ENCODE measurements around the gene TTLL12. TPM values are rescaled to one million over a fixed set of nuclear protein-coding genes. Genes with fewer than 3 reads are reported as not detected.

The TTLL12 gene
- total RNA-seq, 1 donor from 2014 or later = 31.4 TPM

- no peak for DNase-seq
Measured at GRCh38 chr22:43126501-43127165, 60.3 kb downstream of the TTLL12 start.

GRCh38 chr22:43118953-43119458, 67.9 kb downstream of the TTLL12 start:
- no peak for DNase-seq

- no peak for DNase-seq
Measured at GRCh38 chr22:43118024-43118849, 68.7 kb downstream of the TTLL12 start.

- DNase-seq = no peak
Measured at GRCh38 chr22:43116932-43117331, 70.0 kb downstream of the TTLL12 start.

Other genes with a start within 250 kb of the TTLL12 start
- 19.2 TPM for gene PACSIN2, start 172.0 kb downstream of the TTLL12 start, total RNA-seq
- 46.9 TPM for gene TTLL1, start 97.7 kb downstream of the TTLL12 start, total RNA-seq
- gene BIK, start 76.4 kb downstream of the TTLL12 start, total RNA-seq = not detected
- 15.1 TPM for gene MCAT, start 43.7 kb downstream of the TTLL12 start, total RNA-seq
- gene TSPO, start 35.6 kb downstream of the TTLL12 start, total RNA-seq = 51.5 TPM
- 21.2 TPM for gene SCUBE1, start 156.2 kb upstream of the TTLL12 start, total RNA-seq
- gene MPPED1, start 224.9 kb upstream of the TTLL12 start, total RNA-seq = 455 TPM

All from occipital lobe (tissue), 2 donors.